ENCODE data around the gene PRRX2.
"Not testable (repeated sequence)": the region's sequence is repeated elsewhere in the genome, so short reads cannot be mapped to it uniquely, and the experiment has no call there.

PRRX2 gene

DNA sequence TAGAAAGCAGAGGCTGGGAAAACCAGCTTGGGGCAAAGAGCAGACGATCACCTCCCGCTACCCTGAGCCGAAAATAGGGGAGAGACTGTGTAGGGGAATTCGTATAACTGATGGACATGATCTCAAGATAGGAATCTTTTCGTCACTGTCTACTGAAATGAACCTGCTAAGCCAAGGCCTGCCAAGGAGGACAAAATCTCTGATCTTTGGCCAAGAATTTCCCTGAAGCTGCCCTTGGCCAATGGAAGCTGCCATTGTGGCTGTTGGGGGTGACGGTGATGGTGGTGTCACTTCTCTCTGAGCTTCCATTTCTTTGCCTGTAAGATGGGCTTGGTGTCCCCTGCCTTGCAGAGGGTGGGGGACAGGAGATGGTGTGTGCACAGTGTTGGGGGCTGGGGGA, 90.7 kb downstream of the PRRX2 start:
- no peak for DNase-seq (ENCODE audit: low read depth)
- TF ChIP-seq, protein P1, sequence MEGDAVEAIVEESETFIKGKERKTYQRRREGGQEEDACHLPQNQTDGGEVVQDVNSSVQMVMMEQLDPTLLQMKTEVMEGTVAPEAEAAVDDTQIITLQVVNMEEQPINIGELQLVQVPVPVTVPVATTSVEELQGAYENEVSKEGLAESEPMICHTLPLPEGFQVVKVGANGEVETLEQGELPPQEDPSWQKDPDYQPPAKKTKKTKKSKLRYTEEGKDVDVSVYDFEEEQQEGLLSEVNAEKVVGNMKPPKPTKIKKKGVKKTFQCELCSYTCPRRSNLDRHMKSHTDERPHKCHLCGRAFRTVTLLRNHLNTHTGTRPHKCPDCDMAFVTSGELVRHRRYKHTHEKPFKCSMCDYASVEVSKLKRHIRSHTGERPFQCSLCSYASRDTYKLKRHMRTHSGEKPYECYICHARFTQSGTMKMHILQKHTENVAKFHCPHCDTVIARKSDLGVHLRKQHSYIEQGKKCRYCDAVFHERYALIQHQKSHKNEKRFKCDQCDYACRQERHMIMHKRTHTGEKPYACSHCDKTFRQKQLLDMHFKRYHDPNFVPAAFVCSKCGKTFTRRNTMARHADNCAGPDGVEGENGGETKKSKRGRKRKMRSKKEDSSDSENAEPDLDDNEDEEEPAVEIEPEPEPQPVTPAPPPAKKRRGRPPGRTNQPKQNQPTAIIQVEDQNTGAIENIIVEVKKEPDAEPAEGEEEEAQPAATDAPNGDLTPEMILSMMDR (IDR thresholded peaks at IDR 0.05; ENCODE audit: low read depth, low read length, missing control alignments): no peak
- no peak overlapping the region for H3K4me3 ChIP-seq (ENCODE audit: low read depth, low read length)

DNA sequence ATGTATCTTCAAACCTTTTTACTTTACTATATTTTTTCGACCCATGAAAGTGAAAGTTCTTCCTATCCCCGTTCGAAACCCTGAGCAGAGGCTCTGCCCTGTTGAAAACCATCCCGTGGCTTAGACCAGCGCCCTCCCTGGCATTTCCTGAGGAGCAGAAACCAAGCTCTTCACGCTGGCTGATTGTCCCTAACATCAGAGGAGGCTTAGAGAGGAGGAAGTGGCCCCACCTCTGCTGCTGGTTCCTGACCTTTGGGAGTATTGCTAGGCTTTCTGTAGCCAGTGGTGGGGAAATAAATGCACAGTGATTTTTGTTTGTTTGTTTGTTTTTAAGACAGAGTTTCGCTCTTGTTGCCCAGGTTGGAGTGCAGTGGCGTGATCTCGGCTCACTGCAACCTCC, 91.6 kb downstream of the PRRX2 start:
- H3K4me3 ChIP-seq (ENCODE audit: low read depth, low read length): no peak overlapping the region
- TF ChIP-seq, protein P1 (IDR thresholded peaks at IDR 0.05; ENCODE audit: low read depth, low read length, missing control alignments): no peak
- no peak for DNase-seq (ENCODE audit: low read depth)

DNA sequence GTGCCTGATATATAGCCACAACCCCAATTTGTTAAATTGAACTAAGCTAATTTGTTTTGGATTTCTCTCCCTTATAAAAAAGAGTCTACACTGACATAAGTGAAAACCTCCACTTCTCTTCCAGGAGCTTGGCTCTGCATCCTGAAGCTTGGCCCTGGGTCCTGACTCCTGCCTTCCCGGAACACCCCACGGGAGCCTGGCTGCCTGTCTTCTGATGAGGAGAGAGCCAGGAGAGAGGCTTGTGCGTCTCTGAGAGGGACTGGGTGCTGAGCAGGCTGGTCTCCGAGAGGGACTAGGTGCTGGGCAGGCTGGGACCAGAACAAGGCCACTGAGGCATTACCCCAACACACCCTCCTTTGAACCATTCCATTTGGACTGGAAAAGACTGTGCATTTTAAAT, 93.9 kb downstream of the PRRX2 start:
- TF ChIP-seq, protein P1 (IDR thresholded peaks at IDR 0.05; ENCODE audit: low read depth, low read length, missing control alignments): no peak
- no peak overlapping the region for H3K4me3 ChIP-seq (ENCODE audit: low read depth, low read length)
- DNase-seq (ENCODE audit: low read depth): no peak

DNA sequence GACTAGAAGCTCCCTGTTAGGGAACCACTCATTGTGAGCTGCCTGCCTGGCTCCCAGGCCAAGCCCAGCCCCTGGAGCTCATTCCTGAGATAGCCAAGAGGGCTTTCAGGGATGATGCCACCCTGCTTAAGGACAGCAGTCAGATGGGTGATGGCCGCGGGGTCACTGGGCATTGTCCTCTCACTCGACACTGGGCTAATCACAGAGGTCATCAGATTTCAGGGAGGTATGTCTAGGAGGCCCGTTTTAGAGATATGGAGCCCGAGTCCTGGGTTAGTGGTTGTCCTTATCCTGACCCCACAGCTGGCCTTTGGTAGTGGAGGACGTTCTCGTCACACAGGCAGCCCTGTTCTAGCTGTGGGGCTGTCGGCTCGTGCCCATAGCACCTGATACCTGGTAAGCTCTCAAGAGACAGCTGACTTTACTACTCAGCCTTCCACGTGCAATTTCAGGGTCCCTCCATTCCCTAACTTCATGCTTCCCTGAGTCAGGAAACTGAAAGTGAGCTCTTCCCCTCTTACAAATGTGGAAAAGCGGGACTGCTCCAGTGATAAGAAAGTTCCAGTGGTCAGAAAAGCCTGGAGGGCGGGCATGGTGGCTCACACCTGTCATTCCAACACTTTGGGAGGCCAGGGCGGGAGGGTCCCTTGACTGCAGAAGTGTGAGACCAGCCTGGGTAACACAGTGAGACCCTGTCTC, 94.5 kb downstream of the PRRX2 start:
- TF ChIP-seq, protein P1 (IDR thresholded peaks at IDR 0.05; ENCODE audit: low read depth, low read length, missing control alignments): no peak
- no peak for DNase-seq (ENCODE audit: low read depth)
- no peak overlapping the region for H3K4me3 ChIP-seq (ENCODE audit: low read depth, low read length)

DNA sequence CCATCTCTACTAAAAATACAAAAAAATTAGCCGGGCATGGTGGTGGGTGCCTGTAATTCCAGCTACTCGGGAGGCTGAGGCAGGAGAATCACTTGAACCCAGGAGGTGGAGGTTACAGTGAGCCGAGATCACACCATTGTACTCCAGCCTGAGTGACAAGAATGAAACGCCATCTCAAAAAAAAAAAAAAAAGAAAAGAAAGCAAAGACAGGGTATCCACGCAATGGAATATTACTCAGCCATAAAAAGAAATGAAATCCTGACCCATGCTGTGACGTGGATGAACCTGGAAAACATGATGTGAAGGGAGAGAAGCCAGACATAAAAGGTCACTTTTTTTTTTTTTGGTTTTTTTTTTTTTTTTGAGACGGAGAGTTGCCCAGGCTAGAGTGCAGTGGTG, 95.3 kb downstream of the PRRX2 start:
- DNase-seq (ENCODE audit: low read depth); H3K4me3 ChIP-seq (ENCODE audit: low read depth, low read length): not testable (repeated sequence)

DNA sequence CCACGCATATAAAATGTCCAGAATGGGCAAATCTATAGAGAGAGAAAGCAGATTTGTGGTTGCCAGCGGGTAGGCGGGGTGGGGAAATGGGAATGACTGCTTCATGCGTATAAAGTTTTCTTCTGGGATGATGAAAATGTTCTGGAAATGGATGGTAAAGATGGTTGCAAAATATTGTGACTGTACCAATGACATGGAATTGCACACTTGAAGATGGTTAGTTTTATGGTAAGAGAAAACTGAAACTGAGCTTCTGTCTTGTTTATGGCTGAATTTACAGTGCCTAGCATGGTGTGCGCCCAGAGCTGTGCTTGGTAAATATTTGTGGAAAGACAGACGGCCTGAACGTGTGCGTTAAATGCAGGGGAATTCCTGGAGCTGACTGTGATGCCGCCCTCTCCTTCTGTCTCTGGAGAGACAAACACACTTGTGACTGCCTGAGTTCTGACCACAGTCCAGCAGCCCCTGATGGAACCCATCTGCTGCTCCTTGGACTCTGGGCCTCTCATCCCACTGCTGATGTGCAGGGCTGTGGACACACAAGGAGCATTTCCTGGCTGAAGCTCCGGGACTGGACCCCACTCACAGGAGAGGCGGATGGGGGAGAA, 96.0 kb downstream of the PRRX2 start:
- H3K4me3 ChIP-seq (ENCODE audit: low read depth, low read length): no peak overlapping the region
- DNase-seq (ENCODE audit: low read depth): no peak

DNA sequence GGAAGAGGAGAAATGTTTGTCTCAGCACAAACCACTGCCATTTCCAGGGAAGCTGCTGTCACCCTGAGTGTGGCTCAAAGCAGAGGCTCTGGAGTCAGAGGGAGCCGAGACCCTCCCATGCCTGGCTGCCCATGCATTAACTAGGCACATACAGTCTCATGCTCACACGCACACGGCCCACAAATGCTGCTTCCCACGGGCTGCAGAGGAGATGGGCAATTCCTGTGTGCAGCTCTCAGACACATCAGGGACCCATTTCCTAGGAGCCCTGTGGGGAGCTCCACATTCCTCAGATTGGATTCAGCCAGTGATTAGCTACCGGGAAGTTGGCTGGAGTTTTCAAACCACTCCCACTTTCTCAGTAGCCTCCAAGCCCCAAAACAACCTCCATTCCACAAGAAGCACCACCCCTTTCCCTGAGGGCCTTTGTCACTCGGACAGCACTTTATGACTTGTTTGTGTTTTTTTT, 96.5 kb downstream of the PRRX2 start:
- DNase-seq (ENCODE audit: low read depth): no peak
- TF ChIP-seq, protein P1 (IDR thresholded peaks at IDR 0.05; ENCODE audit: low read depth, low read length, missing control alignments): no peak
- H3K4me3 ChIP-seq (ENCODE audit: low read depth, low read length): no peak overlapping the region

More for the DNA sequence above, 96.0 kb downstream of the PRRX2 start:
- TF ChIP-seq, protein P1 (IDR thresholded peaks at IDR 0.05; ENCODE audit: low read depth, low read length, missing control alignments): no peak

DNA sequence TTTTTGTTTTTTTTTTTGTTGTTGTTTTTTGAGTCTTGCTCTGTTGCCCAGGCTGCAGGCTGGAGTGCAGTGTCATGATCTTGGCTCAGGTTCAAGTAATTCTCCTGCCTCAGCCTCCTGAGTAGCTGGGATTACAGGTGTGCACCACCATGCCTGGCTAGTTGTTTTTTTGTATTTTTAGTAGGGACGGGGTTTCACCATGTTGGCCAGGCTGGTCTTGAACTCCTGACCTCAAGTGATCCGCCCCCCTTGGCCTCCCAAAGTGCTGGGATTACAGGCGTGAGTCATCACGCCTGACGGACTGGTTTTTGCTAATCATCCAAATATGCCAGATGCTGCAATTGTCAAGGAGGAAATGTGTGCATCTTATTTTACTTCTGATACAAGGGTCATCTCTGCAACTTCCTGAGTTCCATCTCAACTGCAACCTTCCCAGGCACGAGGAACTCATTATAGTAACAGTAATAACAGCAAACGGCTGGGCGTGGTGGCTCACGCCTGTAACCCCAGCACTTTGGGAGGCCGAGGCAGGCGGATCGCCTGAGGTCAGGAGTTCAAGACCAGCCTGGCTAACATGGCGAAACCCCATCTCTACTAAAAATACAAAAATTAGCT, 97.0 kb downstream of the PRRX2 start:
- not testable (repeated sequence) for DNase-seq (ENCODE audit: low read depth); H3K4me3 ChIP-seq (ENCODE audit: low read depth, low read length)

Measured in GM12864 (cell line).